ENCODE data around the gene YARS1.

GRCh38 chr1:32813941-32814739, 3.0 kb downstream of the YARS1 start:
- TF ChIP-seq CTCF (IDR thresholded peaks at IDR 0.05) (no peak), POLR2AphosphoS5 (IDR thresholded peaks at IDR 0.05) (no peak)
